HG03095 (cell line): ENCODE results near the gene PRND.

Experiments
- ATAC-seq: cut with Tn5 transposase; IDR thresholded peaks from one replicate; pipeline ENCODE4 v1.9.1; 2021; ENCODE audit warnings: moderate library complexity; ENCODE audit not compliant: unreplicated experiment

The PRND gene

DNA sequence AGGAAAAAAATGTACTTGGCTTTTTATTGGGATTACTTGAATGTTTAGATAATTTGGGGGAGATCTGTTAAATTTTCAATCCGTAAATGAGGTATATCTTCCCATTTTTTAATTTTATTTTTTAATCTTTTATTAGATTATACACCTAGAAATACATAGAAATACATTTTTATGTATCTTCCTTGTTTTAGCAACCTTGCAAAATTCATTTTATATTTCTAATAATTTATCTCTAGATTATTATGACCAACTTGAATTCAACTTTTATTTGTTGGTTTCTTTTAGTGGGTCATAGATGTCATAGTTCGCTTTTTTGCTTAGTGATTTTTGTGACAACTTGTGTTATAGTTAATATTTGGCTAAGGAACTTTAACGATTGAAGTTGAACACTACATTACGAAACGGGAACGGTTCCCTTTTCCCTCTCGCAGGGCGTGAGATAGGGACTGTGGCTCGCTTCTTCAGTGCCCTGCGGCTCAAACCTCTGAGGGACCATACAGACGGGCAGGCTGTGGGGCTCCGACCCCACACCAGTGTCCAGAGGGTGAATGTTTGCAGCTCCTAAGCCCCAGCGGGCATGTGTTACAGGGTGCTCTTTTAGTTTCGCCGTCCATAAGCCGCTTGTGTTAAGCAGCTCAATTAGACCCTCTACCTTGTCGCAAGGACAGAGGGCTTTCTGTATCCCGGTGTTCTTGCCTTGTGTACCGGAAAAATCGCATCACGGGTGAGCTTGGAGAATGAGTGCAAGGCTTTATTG is 53.8 kb downstream of the PRND start:
- ATAC-seq = no peak

DNA sequence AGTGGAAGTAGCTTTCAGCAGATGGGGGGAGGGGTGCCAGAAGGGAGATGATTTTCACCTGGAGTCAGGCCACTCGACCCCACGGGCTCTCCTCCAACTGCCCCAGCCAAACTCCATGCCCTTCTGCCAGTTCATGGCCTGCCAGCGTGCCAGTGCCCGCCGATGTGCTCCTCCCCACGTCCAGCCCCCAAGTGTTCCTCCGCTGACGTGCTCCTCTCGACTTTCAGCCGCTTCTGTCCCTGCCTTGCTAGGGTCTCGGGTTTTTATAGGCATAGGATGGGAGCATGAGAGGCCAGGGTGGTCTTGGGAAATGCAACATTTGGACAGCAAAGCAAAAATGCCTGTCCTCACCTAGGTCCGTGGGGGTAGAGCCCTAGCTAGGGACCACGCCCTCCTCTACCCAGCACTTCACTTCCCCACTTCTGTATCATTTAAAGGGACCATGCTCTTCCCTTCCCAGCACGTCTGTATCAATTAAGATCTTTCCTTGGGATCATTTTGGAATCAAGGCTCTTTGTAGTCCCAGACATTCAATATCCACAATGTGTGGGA is 54.4 kb downstream of the PRND start:
- no peak for ATAC-seq
